Heart left ventricle (tissue), 13 donors: ENCODE results near the gene CRIM1.

Source experiments
- POLR2A ChIP-seq, 2 donors: fragments of 450-650 bp; IDR thresholded peaks; one replicate each; pipeline ENCODE4 v1.6.1; 2017; ENCODE audit warnings: antibody characterized with exemption in 2 of 2, mild to moderate bottlenecking in 2 of 2, moderate library complexity in 2 of 2
- TF ChIP-seq, protein P1 (sequence below), 12 donors: fragments of 200-600 bp; sonication (generic) in 4 of 12; IDR thresholded peaks; one replicate each; pipeline versions ENCODE4 v1.5.0 to v1.8.0; 2018 to 2022; ENCODE audit warnings: antibody characterized with exemption in 12 of 12, mild to moderate bottlenecking in 5 of 12
- donor health status: ischemic (EF 13 %, LVEDD 7.1; RV severe dilation, severe dysfunction).
- donor health status: DM: no; HTN: yes; CAD: no.
- donor health status: DM: no; HTN: no; CAD: no.
- donor health status: ischemic (EF 25% LVEDD 6.9; RV normal size, moderate dysfunction).
- donor health status: ischemic (EF 25% LVEDD 5.7; RV mildly dilated, moderate dysfunction).
- donor health status: ischemic (EF 35%, LVEDD 5.7; RV mildly dilated, moderate dysfunction).
- donor health status: nonischemic (EF 11% LVEDD 7.7; RV severe dilation, severe dysfunction).
- donor health status: DM: yes; HTN: yes; CAD: no.
- donor health status: PGD.
- donor health status: ischemic (EF 29% LVEDD 5.4; RV normal size, mild dysfunction).
- donor health status: nonischemic (EF 23%, LVEDD 6.1; RV moderate dilation, normal function).

DNA sequence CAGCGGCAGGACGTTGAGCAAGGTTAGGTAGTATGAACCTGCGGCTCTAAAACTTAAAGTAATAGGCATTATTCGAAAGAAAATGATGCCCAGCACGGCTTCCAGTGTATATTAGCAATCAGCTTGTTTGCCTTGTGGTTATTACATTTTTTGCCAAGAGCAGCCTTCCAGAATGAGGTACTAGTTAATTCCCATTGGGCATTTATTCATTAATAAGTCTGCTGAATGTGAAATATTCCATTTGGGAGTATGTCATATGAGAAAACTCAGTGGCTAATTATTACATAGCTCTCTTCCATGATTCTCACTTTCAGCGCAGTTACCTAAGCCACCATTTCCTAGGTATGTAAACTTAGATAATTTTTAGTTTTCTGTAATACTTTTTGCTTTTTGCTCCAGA is 12.9 kb downstream of the CRIM1 start:
- TF ChIP-seq, protein P1, sequence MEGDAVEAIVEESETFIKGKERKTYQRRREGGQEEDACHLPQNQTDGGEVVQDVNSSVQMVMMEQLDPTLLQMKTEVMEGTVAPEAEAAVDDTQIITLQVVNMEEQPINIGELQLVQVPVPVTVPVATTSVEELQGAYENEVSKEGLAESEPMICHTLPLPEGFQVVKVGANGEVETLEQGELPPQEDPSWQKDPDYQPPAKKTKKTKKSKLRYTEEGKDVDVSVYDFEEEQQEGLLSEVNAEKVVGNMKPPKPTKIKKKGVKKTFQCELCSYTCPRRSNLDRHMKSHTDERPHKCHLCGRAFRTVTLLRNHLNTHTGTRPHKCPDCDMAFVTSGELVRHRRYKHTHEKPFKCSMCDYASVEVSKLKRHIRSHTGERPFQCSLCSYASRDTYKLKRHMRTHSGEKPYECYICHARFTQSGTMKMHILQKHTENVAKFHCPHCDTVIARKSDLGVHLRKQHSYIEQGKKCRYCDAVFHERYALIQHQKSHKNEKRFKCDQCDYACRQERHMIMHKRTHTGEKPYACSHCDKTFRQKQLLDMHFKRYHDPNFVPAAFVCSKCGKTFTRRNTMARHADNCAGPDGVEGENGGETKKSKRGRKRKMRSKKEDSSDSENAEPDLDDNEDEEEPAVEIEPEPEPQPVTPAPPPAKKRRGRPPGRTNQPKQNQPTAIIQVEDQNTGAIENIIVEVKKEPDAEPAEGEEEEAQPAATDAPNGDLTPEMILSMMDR (IDR thresholded peaks at IDR 0.05), result no peak
- TF ChIP-seq POLR2A (IDR thresholded peaks at IDR 0.05), result no peak
